Mesendoderm (in vitro differentiated cells): ENCODE results near the gene ATP2A2.
"Not testable (repeated sequence)": the region's sequence is repeated elsewhere in the genome, so short reads cannot be mapped to it uniquely, and the experiment has no call there.

Experiments used
- DNase-seq: peaks from one replicate; pipeline ENCODE4 v3.0.0; 2013
- H2AK5ac ChIP-seq: 2 replicates; pipeline ENCODE4 v1.6.1; 2013; ENCODE audit warnings: low read length, inconsistent platforms
- H2BK120ac ChIP-seq: 2 replicates; pipeline ENCODE4 v1.6.1; 2013; ENCODE audit warnings: low read depth, mild to moderate bottlenecking, low read length, moderate library complexity, mixed read lengths
- H2BK15ac ChIP-seq: replicated peaks from 2 replicates; pipeline ENCODE4 v1.6.1; 2013; ENCODE audit warnings: low read depth, mild to moderate bottlenecking, moderate library complexity
- H2BK5ac ChIP-seq: 2 replicates; pipeline ENCODE4 v1.6.1; 2013; ENCODE audit warnings: low read length, inconsistent platforms
- H3K18ac ChIP-seq: 2 replicates; pipeline ENCODE4 v1.6.1; 2013; ENCODE audit warnings: mild to moderate bottlenecking, low read length, mixed read lengths
- H3K23ac ChIP-seq: one replicate; pipeline ENCODE4 v1.6.1; 2013; ENCODE audit warnings: low read length
- H3K27ac ChIP-seq: 2 replicates; pipeline ENCODE4 v1.5.1; 2013; ENCODE audit warnings: low read depth, mild to moderate bottlenecking, inconsistent platforms, low read length, moderate library complexity
- H3K27me3 ChIP-seq: 2 replicates; pipeline ENCODE4 v1.6.1; 2013; ENCODE audit warnings: low read length, control low read depth, mild to moderate bottlenecking, inconsistent platforms; ENCODE audit not compliant: insufficient read depth, poor library complexity
- H3K36me3 ChIP-seq: 2 replicates; pipeline ENCODE4 v1.6.1; 2013; ENCODE audit warnings: low read length, inconsistent platforms; ENCODE audit not compliant: control insufficient read depth, insufficient read depth
- H3K4ac ChIP-seq: one replicate; pipeline ENCODE4 v1.6.1; 2013; ENCODE audit warnings: low read depth, mild to moderate bottlenecking, low read length, moderate library complexity
- H3K4me1 ChIP-seq: 2 replicates; pipeline ENCODE4 v1.6.1; 2013; ENCODE audit warnings: low read depth, low read length, inconsistent platforms; ENCODE audit not compliant: control insufficient read depth
- H3K4me2 ChIP-seq: 2 replicates; pipeline ENCODE4 v1.6.1; 2013; ENCODE audit warnings: low read length
- H3K4me3 ChIP-seq: 2 replicates; pipeline ENCODE4 v1.5.1; 2013; ENCODE audit warnings: mild to moderate bottlenecking, low read length
- H3K56ac ChIP-seq: one replicate; pipeline ENCODE4 v1.6.1; 2013; ENCODE audit warnings: low read length
- H3K79me1 ChIP-seq: 2 replicates; pipeline ENCODE4 v1.6.1; 2013; ENCODE audit warnings: low read length, inconsistent platforms
- H3K79me2 ChIP-seq: 2 replicates; pipeline ENCODE4 v1.6.1; 2013; ENCODE audit warnings: mild to moderate bottlenecking, low read length; ENCODE audit not compliant: control insufficient read depth, insufficient read depth
- H3K9ac ChIP-seq: 2 replicates; pipeline ENCODE4 v1.6.1; 2013; ENCODE audit warnings: low read length, inconsistent platforms
- H4K5ac ChIP-seq: one replicate; pipeline ENCODE4 v1.6.1; 2013; ENCODE audit warnings: low read length
- H4K8ac ChIP-seq: one replicate; pipeline ENCODE4 v1.6.1; 2013; ENCODE audit warnings: low read depth, mild to moderate bottlenecking, control low read depth, low read length, moderate library complexity
- WGBS: extraction: QIAGEN DNeasy Blood & Tissue Kit; methylation state at CpG from one replicate; pipeline ENCODE4 v1.1.7; 2013; ENCODE audit warnings: low lambda C conversion rate, missing lambda C conversion rate; ENCODE audit not compliant: insufficient coverage; ENCODE audit errors: extremely low coverage; 5-methylcytosine and 5-hydroxymethylcytosine counted together

The ATP2A2 gene

GRCh38 chr12:110253176-110253575, 27.9 kb upstream of the ATP2A2 start:
- H2AK5ac ChIP-seq = no peak overlapping the region
- H3K36me3 ChIP-seq = no peaks in the 10 kb centered on the region
- no peak for DNase-seq
- H4K5ac ChIP-seq = no peak overlapping the region
- no peak overlapping the region for H3K4ac ChIP-seq
- WGBS = no CpG with 5 or more reads among the region's 9 CpGs
- no peak overlapping the region for H3K27ac ChIP-seq
- no peaks in the 10 kb centered on the region for H3K4me1 ChIP-seq
- no peaks in the 10 kb centered on the region for H3K79me2 ChIP-seq
- H3K18ac ChIP-seq = no peak overlapping the region
- H3K4me3 ChIP-seq = no peak overlapping the region
- no peak overlapping the region for H4K8ac ChIP-seq
- no peak overlapping the region for H3K4me2 ChIP-seq
- H2BK120ac ChIP-seq = no peak overlapping the region
- H3K79me1 ChIP-seq = no peaks in the 10 kb centered on the region
- H3K23ac ChIP-seq = no peak overlapping the region
- H3K56ac ChIP-seq = no peak overlapping the region
- no peak overlapping the region for H2BK15ac ChIP-seq
- no peaks in the 10 kb centered on the region for H3K27me3 ChIP-seq
- no peak overlapping the region for H2BK5ac ChIP-seq
- no peak overlapping the region for H3K9ac ChIP-seq

- Histone ChIP-seq H3K36me3 (no peaks in the 10 kb centered on the region), H2BK15ac (no peak overlapping the region), H3K79me1 (no peaks in the 10 kb centered on the region), H3K23ac (no peak overlapping the region), H3K9ac (no peak overlapping the region), H2BK5ac (no peak overlapping the region), H3K18ac (no peak overlapping the region), H3K4ac (no peak overlapping the region), H2AK5ac (no peak overlapping the region), H3K4me1 (no peaks in the 10 kb centered on the region), H3K4me2 (no peak overlapping the region), H3K27ac (no peak overlapping the region), H2BK120ac (no peak overlapping the region), H3K27me3 (no peaks in the 10 kb centered on the region), H3K4me3 (no peak overlapping the region), H4K5ac (no peak overlapping the region), H4K8ac (no peak overlapping the region), H3K79me2 (no peaks in the 10 kb centered on the region), H3K56ac (no peak overlapping the region)
- no CpG with 5 or more reads among the region's 6 CpGs for WGBS
- DNase-seq = no peak
These were observed 26.0 kb upstream of the ATP2A2 start for GRCh38 chr12:110254971-110255540.

- H3K56ac ChIP-seq, H2BK5ac ChIP-seq, H3K36me3 ChIP-seq, H3K18ac ChIP-seq, DNase-seq, H3K27ac ChIP-seq, H2BK120ac ChIP-seq, H3K4me1 ChIP-seq, H3K4ac ChIP-seq, H2AK5ac ChIP-seq, H4K8ac ChIP-seq, H3K79me1 ChIP-seq, H3K9ac ChIP-seq, H3K27me3 ChIP-seq, H2BK15ac ChIP-seq, H3K4me2 ChIP-seq, H3K23ac ChIP-seq, H4K5ac ChIP-seq, H3K79me2 ChIP-seq, H3K4me3 ChIP-seq: not testable (repeated sequence)
- WGBS = no CpG with 5 or more reads among the region's 11 CpGs
These were observed 25.1 kb upstream of the ATP2A2 start for GRCh38 chr12:110255890-110256456.

- Histone ChIP-seq H2BK15ac (no peak overlapping the region), H3K36me3 (no peaks in the 10 kb centered on the region), H3K56ac (no peak overlapping the region), H3K79me2 (no peaks in the 10 kb centered on the region), H2AK5ac (no peak overlapping the region), H3K23ac (no peak overlapping the region), H4K5ac (no peak overlapping the region), H3K27me3 (no peaks in the 10 kb centered on the region), H3K4ac (no peak overlapping the region), H2BK120ac (no peak overlapping the region), H2BK5ac (no peak overlapping the region), H3K9ac (no peak overlapping the region), H4K8ac (no peak overlapping the region), H3K18ac (no peak overlapping the region), H3K4me3 (no peak overlapping the region), H3K4me1 (no peaks in the 10 kb centered on the region), H3K4me2 (no peak overlapping the region), H3K79me1 (no peaks in the 10 kb centered on the region), H3K27ac (no peak overlapping the region)
- WGBS = no CpG with 5 or more reads among the region's 12 CpGs
- DNase-seq = no peak
These were observed 24.1 kb upstream of the ATP2A2 start for GRCh38 chr12:110256780-110257431.

- Histone ChIP-seq H3K4me2 (no peak overlapping the region), H3K56ac (no peak overlapping the region), H2BK15ac (no peak overlapping the region), H3K27me3 (no peaks in the 10 kb centered on the region), H3K27ac (no peak overlapping the region), H4K8ac (no peak overlapping the region), H3K79me1 (no peaks in the 10 kb centered on the region), H3K4ac (no peak overlapping the region), H2BK120ac (no peak overlapping the region), H4K5ac (no peak overlapping the region), H3K23ac (no peak overlapping the region), H3K18ac (no peak overlapping the region), H3K79me2 (no peaks in the 10 kb centered on the region), H2AK5ac (no peak overlapping the region), H3K36me3 (no peaks in the 10 kb centered on the region), H3K4me1 (no peaks in the 10 kb centered on the region), H3K4me3 (no peak overlapping the region), H2BK5ac (no peak overlapping the region), H3K9ac (no peak overlapping the region)
- DNase-seq = no peak
- WGBS = no CpG with 5 or more reads among the region's 12 CpGs
These were observed 22.6 kb upstream of the ATP2A2 start for GRCh38 chr12:110258466-110258865.
